Bronchial epithelial cell (primary cell): ENCODE data around the gene LTN1. TPM values are rescaled to one million over a fixed set of nuclear protein-coding genes. Genes with fewer than 3 reads are reported as not detected.

Experiments used
- DNase-seq: peaks from one replicate; pipeline ENCODE4 v3.0.0-alpha.2; 2010; ENCODE audit warnings: low read depth
- FAIRE-seq: peaks from 2 replicates; lab custom pipeline; 2011; peaks lifted over from hg19 to GRCh38; lab: Jason Lieb, UNC
- H3K27me3 ChIP-seq: 2 replicates; pipeline ENCODE4 v1.5.1; 2011; ENCODE audit warnings: low read length; ENCODE audit not compliant: control insufficient read depth, insufficient read depth
- H3K36me3 ChIP-seq: 2 replicates; pipeline ENCODE4 v1.5.1; 2011; ENCODE audit warnings: low read length; ENCODE audit not compliant: control insufficient read depth, insufficient read depth
- H3K4me3 ChIP-seq: 2 replicates; pipeline ENCODE4 v1.5.1; 2011; ENCODE audit warnings: mild to moderate bottlenecking, low read depth, low read length, control low read depth
- total RNA-seq: library from RNA; depleted of rRNA; stranded (reverse); fragments of >200 nt; gene quantifications from 2 replicates; pipeline ENCODE4 v1.2.1, GENCODE V29; 2014
- TF ChIP-seq, protein P1 (sequence below): IDR thresholded peaks from 2 replicates; pipeline ENCODE4 v1.5.1; 2011; ENCODE audit warnings: mild to moderate bottlenecking, moderate library complexity, low read length, control low read depth, inconsistent platforms; ENCODE audit not compliant: insufficient read depth, severe bottlenecking

Gene LTN1
- total RNA-seq, 1 donor from 2014 or later: 25.0 TPM

DNA sequence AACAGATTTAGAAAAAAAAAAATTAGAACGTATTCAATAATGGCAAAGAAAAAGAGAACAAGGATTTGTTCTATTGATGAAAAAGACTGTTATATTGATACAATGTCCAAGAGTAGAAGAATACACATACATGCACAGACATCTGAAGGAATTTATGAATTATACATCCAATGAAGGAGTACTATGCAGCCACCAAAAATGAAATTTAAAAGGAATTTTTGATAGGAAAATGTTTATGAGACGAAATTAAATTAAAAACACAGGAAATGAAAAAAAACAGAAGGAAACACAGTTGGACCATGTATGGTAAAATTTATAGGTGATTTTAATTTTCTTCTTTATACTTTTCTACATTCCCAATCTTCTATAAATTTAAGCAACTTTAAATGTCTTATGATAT, 110.3 kb downstream of the LTN1 start:
- Histone ChIP-seq H3K4me3 (no peak overlapping the region), H3K36me3 (peaks cover 3% of the 10 kb centered on the region), H3K27me3 (no peaks in the 10 kb centered on the region)
- FAIRE-seq (no peak), DNase-seq (no peak)
- TF ChIP-seq, protein P1, sequence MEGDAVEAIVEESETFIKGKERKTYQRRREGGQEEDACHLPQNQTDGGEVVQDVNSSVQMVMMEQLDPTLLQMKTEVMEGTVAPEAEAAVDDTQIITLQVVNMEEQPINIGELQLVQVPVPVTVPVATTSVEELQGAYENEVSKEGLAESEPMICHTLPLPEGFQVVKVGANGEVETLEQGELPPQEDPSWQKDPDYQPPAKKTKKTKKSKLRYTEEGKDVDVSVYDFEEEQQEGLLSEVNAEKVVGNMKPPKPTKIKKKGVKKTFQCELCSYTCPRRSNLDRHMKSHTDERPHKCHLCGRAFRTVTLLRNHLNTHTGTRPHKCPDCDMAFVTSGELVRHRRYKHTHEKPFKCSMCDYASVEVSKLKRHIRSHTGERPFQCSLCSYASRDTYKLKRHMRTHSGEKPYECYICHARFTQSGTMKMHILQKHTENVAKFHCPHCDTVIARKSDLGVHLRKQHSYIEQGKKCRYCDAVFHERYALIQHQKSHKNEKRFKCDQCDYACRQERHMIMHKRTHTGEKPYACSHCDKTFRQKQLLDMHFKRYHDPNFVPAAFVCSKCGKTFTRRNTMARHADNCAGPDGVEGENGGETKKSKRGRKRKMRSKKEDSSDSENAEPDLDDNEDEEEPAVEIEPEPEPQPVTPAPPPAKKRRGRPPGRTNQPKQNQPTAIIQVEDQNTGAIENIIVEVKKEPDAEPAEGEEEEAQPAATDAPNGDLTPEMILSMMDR: no peak

Other genes starting within 250 kb of the LTN1 start
- 5.0 and 7.6 TPM in 2 replicates for gene RWDD2B, start 26.5 kb upstream of the LTN1 start, total RNA-seq
- 32.1 and 36.4 TPM in 2 replicates for gene USP16, start 31.8 kb upstream of the LTN1 start, total RNA-seq
- 117 and 222 TPM in 2 replicates for gene CCT8, start 80.8 kb upstream of the LTN1 start, total RNA-seq
- 5.8 and 8.1 TPM in 2 replicates for gene MAP3K7CL, start 137.8 kb upstream of the LTN1 start, total RNA-seq